Lower leg skin (tissue), 4 donors: Measurements from ENCODE around the gene TRAF2. TPM values are rescaled to one million over a fixed set of nuclear protein-coding genes. Genes with fewer than 3 reads are reported as not detected.

Experiments used
- DNase-seq, 2 donors: peaks; one replicate each; pipeline ENCODE4 v3.0.0-alpha.2; 2019; ENCODE audit warnings: low spot score in 2 of 2
- H3K4me3 ChIP-seq: fragments of 200-600 bp; sonication (generic); 2 replicates; pipeline ENCODE4 v1.5.1; 2017; ENCODE audit warnings: mild to moderate bottlenecking, low read depth; ENCODE audit not compliant: poor library complexity, severe bottlenecking
- POLR2A ChIP-seq, 2 donors: fragments of 450-650 bp; IDR thresholded peaks; one replicate each; pipeline ENCODE4 v1.6.1; 2016 to 2017; ENCODE audit warnings: antibody characterized with exemption in 2 of 2, mild to moderate bottlenecking in 1 of 2, moderate library complexity in 1 of 2
- WGBS, 2 donors: methylation state at CpG; one replicate each; pipeline ENCODE4 v1.1.5; 2018; 5-methylcytosine and 5-hydroxymethylcytosine counted together
- intact Hi-C: fragments of 100-400 bp; cut with DNase I; formaldehyde crosslinking; loops from one replicate; pipeline ENCODE4 v1.15.0; 2023; ENCODE audit warnings: low total_unique reads
- total RNA-seq, 4 donors: library from RNA; depleted of rRNA; stranded (reverse); fragments of >200 nt; gene quantifications; one replicate each; pipeline ENCODE4 v1.1.0, GENCODE V29; 2016
- TF ChIP-seq, protein P1 (sequence below), 3 donors: fragments of 450-650 bp; IDR thresholded peaks; one replicate each; pipeline ENCODE4 v1.5.1; 2016; ENCODE audit warnings: antibody characterized with exemption in 3 of 3, mild to moderate bottlenecking in 3 of 3, moderate library complexity in 2 of 3

Gene TRAF2
- total RNA-seq, 4 donors from 2014 or later = 13.2 to 16.7 (median 15.8) TPM

DNA sequence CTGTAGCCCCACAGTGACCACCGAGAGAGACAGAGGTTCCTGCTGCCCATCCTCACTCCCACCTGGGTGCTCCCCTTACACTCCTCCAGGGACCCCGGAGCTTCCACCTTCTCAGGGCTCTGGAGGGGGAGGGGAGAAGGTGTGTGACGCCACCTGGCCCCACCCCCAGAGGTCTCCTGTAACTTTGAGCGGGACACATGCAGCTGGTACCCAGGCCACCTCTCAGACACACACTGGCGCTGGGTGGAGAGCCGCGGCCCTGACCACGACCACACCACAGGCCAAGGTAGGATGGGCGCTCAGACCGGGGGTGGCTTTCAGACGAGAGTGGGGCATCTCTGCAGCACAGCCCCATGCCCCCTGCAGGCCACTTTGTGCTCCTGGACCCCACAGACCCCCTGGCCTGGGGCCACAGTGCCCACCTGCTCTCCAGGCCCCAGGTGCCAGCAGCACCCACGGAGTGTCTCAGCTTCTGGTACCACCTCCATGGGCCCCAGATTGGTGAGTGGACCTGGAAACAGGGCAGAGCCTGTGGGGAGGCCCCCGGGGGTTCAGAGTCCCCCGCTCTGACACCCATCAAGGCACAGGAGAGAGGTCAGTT lies 29.7 kb upstream of the TRAF2 start:
- intact Hi-C loops = loop anchor here (10.0 kb wide), 1 partner anchor 88 kb away; the partner anchor contains the start of genes C8G and FBXW5
- DNase-seq = peak in 1 of 2 donors; percentile 12
- no peak for TF ChIP-seq POLR2A (IDR thresholded peaks at IDR 0.05)
- TF ChIP-seq, protein P1, sequence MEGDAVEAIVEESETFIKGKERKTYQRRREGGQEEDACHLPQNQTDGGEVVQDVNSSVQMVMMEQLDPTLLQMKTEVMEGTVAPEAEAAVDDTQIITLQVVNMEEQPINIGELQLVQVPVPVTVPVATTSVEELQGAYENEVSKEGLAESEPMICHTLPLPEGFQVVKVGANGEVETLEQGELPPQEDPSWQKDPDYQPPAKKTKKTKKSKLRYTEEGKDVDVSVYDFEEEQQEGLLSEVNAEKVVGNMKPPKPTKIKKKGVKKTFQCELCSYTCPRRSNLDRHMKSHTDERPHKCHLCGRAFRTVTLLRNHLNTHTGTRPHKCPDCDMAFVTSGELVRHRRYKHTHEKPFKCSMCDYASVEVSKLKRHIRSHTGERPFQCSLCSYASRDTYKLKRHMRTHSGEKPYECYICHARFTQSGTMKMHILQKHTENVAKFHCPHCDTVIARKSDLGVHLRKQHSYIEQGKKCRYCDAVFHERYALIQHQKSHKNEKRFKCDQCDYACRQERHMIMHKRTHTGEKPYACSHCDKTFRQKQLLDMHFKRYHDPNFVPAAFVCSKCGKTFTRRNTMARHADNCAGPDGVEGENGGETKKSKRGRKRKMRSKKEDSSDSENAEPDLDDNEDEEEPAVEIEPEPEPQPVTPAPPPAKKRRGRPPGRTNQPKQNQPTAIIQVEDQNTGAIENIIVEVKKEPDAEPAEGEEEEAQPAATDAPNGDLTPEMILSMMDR (IDR thresholded peaks at IDR 0.05) = no peak
- 83% methylated on average over 13 to 14 of the region's 14 CpGs for whole genome bisulfite sequencing, 2 donors
- no peak overlapping the region for H3K4me3 ChIP-seq

DNA sequence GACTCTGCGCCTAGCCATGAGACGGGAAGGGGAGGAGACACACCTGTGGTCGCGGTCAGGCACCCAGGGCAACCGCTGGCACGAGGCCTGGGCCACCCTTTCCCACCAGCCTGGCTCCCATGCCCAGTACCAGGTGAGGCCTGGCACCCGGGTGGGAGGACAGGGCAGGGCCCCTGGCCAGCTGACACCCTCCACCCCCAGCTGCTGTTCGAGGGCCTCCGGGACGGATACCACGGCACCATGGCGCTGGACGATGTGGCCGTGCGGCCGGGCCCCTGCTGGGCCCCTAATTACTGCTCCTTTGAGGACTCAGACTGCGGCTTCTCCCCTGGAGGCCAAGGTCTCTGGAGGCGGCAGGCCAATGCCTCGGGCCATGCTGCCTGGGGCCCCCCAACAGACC lies 29.1 kb upstream of the TRAF2 start:
- WGBS, 2 donors = 85 to 89% methylated on average over 14 to 16 of the region's 19 CpGs
- DNase-seq = peak in 1 of 2 donors; percentile 12
- TF ChIP-seq POLR2A (IDR thresholded peaks at IDR 0.05) = no peak
- intact Hi-C loops = loop anchor here (10.0 kb wide), 1 partner anchor 88 kb away; the partner anchor contains the start of genes C8G and FBXW5
- no peak overlapping the region for H3K4me3 ChIP-seq

DNA sequence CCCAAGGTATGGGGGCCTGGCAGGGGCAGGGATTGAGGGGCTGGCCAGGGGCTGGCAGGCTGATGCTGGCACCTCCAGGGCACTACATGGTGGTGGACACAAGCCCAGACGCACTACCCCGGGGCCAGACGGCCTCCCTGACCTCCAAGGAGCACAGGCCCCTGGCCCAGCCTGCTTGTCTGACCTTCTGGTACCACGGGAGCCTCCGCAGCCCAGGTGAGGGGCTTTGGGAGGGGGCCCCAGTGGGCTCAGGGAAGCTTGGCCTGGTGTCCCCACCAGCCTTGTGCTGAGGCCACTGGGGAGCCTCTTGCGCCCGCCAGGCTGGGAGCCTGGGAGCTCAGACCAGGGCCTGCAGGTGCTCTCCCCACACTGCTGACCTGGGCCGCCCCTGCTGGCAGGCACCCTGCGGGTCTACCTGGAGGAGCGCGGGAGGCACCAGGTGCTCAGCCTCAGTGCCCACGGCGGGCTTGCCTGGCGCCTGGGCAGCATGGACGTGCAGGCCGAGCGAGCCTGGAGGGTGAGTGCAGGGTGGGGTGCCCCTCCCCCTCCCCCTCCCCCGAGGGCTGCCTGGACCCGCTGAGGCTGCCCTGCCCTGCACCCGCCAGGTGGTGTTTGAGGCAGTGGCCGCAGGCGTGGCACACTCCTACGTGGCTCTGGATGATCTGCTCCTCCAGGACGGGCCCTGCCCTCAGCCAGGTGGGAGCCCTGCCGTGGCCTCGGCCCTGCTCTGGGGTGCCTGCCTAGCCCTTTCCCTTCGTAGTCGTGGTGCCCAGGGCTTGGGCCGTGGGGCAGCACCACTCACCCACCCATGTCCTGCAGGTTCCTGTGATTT lies 28.5 kb upstream of the TRAF2 start:
- WGBS, 2 donors = 47 to 58% methylated on average over 7 to 19 of the region's 29 CpGs
- no peak overlapping the region for H3K4me3 ChIP-seq
- DNase-seq = peak in 1 of 2 donors; percentile 14
- TF ChIP-seq POLR2A (IDR thresholded peaks at IDR 0.05) = no peak
- TF ChIP-seq, protein P1 (IDR thresholded peaks at IDR 0.05) = no peak
- intact Hi-C loops = loop anchor here (10.0 kb wide), 1 partner anchor 87 kb away; the partner anchor contains the start of genes C8G and FBXW5

DNA sequence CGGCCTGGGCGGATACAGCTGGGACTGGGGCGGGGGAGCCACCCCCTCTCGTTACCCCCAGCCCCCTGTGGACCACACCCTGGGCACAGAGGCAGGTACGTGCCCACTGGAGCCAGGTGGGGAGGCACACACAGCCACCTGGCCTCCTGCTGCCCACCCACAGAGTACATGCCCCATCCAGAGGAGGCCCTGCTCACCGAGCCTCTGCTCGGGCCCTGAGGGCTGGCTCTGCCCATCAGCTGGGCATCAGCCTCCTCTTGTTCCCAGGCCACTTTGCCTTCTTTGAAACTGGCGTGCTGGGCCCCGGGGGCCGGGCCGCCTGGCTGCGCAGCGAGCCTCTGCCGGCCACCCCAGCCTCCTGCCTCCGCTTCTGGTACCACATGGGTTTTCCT lies 27.9 kb upstream of the TRAF2 start:
- TF ChIP-seq, protein P1 (IDR thresholded peaks at IDR 0.05) = no peak
- no peak for TF ChIP-seq POLR2A (IDR thresholded peaks at IDR 0.05)
- no peak overlapping the region for H3K4me3 ChIP-seq
- 76% methylated on average over 10 to 13 of the region's 15 CpGs for WGBS, 2 donors
- intact Hi-C loops = loop anchor here (10.0 kb wide), 1 partner anchor 86 kb away; the partner anchor contains the start of genes C8G and FBXW5
- no peak for DNase-seq

DNA sequence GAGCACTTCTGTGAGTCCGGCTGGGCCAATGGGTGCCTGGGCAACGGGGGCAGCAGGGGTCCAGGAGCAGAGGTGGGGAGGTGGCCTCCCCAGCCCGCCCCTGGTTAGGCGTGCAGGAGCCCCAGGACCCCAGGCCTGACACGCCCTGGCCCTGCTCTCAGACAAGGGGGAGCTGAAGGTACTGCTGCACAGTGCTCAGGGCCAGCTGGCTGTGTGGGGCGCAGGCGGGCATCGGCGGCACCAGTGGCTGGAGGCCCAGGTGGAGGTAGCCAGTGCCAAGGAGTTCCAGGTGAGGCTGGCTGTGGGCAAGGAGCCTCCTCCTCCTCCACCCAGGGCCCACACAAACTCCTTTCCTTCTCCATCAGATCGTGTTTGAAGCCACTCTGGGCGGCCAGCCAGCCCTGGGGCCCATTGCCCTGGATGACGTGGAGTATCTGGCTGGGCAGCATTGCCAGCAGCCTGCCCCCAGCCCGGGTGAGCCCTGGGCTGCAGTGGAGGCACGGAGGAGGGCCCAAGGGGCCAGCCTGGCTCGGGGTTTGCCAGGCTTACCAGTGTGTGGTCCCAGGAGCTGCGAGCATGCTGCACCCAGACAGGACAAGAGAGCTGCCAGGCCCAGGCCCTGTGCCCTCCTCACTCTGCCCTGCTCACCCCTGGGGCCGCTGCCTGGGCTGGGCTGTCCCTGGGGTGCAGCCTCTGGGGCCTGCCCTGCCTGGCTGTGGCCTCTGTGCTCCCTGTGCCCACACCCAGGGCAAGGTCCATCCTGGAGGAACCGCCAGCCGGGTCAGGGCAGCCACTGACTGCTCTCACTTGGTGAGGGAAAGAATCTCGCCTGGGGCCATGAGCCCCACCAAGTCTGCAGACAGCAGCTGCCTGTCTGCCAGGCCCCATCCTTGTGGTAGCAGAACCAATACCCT lies 27.2 kb upstream of the TRAF2 start:
- intact Hi-C loops = loop anchor here (10.0 kb wide), 1 partner anchor 86 kb away; the partner anchor contains the start of genes C8G and FBXW5
- DNase-seq = no peak
- H3K4me3 ChIP-seq = no peak overlapping the region
- no peak for TF ChIP-seq POLR2A (IDR thresholded peaks at IDR 0.05)
- TF ChIP-seq, protein P1 (IDR thresholded peaks at IDR 0.05) = no peak
- 42 to 48% methylated on average over 13 to 16 of the region's 20 CpGs for WGBS, 2 donors
